Measurements from ENCODE around the gene KRT33A. TPM values are rescaled to one million over a fixed set of nuclear protein-coding genes. Genes with fewer than 3 reads are reported as not detected.

The KRT33A gene
- total RNA-seq, 1 experiment from 2014 or later, result not detected

DNA sequence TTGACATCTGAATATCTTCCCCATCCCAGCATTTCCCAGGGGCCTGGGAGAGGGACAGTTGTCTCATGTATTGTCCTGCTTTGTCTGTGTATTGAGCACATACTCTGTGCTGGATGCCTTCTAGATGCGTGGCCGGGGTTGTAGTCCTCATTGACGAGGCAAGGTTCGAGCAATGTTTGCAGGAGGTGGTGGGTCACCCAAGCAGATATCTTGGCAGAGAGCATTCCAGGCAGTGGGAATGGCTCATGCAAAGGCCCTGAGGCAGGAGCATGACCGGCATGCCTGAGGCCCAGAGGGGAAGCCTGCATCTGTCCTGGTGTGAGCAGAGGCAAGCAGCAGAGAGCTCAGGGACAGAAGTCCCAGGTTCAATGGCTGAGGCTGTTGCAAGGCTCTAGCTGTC lies 17.5 kb downstream of the KRT33A start:
- H3K9me2 ChIP-seq (ENCODE audit: insufficient read depth), result no peaks in the 10 kb centered on the region
- no peaks in the 10 kb centered on the region for H3K9me3 ChIP-seq (ENCODE audit: insufficient read depth, low read depth)
- peaks cover 20% of the 10 kb centered on the region for H3K4me1 ChIP-seq (replicated peaks; ENCODE audit: insufficient read depth)
- H2AFZ ChIP-seq, result no peak overlapping the region
- no peaks in the 10 kb centered on the region for H3K79me2 ChIP-seq (ENCODE audit: low read depth)
- H3K27me3 ChIP-seq (ENCODE audit: insufficient read depth, low read depth), result no peaks in the 10 kb centered on the region
- H3K4me2 ChIP-seq, result no peak overlapping the region
- no peak overlapping the region for H3K27ac ChIP-seq
- H3F3A ChIP-seq (ENCODE audit: insufficient read depth, low read depth), result no peaks in the 10 kb centered on the region
- POLR2A ChIA-PET (ENCODE audit: unreplicated experiment), result no interaction called here
- BruUV-seq (replicated peaks), result no TSS peak
- no peaks in the 10 kb centered on the region for H4K20me1 ChIP-seq (ENCODE audit: insufficient read depth)
- no peak for DNase-seq
- CTCF ChIA-PET, result no interaction called here
- H3K36me3 ChIP-seq (ENCODE audit: low read depth), result no peaks in the 10 kb centered on the region
- no peak overlapping the region for H3K4me3 ChIP-seq
- intact Hi-C loops (cut with micrococcal nuclease; ENCODE audit: unreplicated experiment), result no loop called here
- TF ChIP-seq EZH2 (IDR thresholded peaks at IDR 0.05; ENCODE audit: low read depth), result no peak
- TF ChIP-seq, protein P1, sequence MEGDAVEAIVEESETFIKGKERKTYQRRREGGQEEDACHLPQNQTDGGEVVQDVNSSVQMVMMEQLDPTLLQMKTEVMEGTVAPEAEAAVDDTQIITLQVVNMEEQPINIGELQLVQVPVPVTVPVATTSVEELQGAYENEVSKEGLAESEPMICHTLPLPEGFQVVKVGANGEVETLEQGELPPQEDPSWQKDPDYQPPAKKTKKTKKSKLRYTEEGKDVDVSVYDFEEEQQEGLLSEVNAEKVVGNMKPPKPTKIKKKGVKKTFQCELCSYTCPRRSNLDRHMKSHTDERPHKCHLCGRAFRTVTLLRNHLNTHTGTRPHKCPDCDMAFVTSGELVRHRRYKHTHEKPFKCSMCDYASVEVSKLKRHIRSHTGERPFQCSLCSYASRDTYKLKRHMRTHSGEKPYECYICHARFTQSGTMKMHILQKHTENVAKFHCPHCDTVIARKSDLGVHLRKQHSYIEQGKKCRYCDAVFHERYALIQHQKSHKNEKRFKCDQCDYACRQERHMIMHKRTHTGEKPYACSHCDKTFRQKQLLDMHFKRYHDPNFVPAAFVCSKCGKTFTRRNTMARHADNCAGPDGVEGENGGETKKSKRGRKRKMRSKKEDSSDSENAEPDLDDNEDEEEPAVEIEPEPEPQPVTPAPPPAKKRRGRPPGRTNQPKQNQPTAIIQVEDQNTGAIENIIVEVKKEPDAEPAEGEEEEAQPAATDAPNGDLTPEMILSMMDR (conservative IDR thresholded peaks at IDR 0.05), result no peak

DNA sequence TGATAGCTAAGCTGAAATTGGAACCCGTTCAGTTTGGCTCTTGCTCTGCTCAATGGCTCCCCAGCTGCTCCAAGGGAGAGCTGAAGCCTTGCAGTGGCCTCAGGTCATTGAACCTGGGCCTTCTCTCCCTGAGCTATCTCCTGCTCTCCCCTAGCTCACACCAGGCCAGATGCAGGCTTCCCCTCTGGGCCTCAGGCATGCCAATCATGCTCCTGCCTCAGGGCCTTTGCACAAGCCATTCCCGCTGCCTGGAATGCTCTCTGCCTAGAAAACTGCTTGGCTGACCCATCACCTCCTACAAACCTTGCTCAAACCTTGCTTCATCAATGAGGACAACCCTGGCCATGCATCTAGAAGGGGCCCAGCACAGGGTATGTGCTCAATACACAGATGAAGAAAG lies 18.4 kb downstream of the KRT33A start:
- intact Hi-C loops (cut with micrococcal nuclease; ENCODE audit: unreplicated experiment), result no loop called here
- ChIA-PET CTCF (no interaction called here), POLR2A (ENCODE audit: unreplicated experiment) (interaction anchor here (0.6 kb wide), 1 partner anchor 155 kb away, joined by 3 read pairs; no protein-coding TSS in a partner anchor)

DNA sequence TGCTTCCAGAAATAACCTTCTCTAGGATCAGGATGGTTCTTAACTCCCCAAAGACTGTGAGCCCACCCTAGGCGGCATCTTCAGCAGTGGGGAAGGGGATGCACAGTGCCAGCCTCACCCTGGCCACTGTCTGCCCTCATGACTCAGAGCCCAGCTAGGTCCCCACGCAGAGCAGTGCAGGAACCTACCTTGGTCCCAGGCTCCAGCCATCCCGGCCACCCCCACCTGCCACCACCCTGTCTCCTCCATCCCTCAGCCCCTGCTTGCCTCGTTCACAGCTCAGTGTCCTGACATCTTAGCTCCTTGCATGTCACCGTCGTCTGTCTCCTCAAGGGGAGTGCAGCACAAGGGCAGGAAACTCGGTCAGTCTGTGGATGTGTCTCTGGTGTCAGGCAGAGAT lies 19.0 kb downstream of the KRT33A start:
- TF ChIP-seq EZH2 (IDR thresholded peaks at IDR 0.05; ENCODE audit: low read depth), result no peak
- TF ChIP-seq, protein P1 (conservative IDR thresholded peaks at IDR 0.05), result no peak
- Histone ChIP-seq H4K20me1 (ENCODE audit: insufficient read depth) (no peaks in the 10 kb centered on the region), H3K9me2 (ENCODE audit: insufficient read depth) (no peaks in the 10 kb centered on the region), H3K27me3 (ENCODE audit: insufficient read depth, low read depth) (no peaks in the 10 kb centered on the region), H3F3A (ENCODE audit: insufficient read depth, low read depth) (no peaks in the 10 kb centered on the region), H3K4me3 (no peak overlapping the region), H2AFZ (no peak overlapping the region), H3K79me2 (ENCODE audit: low read depth) (no peaks in the 10 kb centered on the region), H3K27ac (no peak overlapping the region), H3K4me2 (no peak overlapping the region), H3K4me1 (replicated peaks; ENCODE audit: insufficient read depth) (peaks cover 17% of the 10 kb centered on the region), H3K36me3 (ENCODE audit: low read depth) (no peaks in the 10 kb centered on the region), H3K9me3 (ENCODE audit: insufficient read depth, low read depth) (no peaks in the 10 kb centered on the region)
- BruUV-seq (replicated peaks), result no TSS peak
- intact Hi-C loops (cut with micrococcal nuclease; ENCODE audit: unreplicated experiment), result no loop called here
- POLR2A ChIA-PET (ENCODE audit: unreplicated experiment), result interaction anchor here (0.6 to 0.7 kb wide), 2 partner anchors 154 to 512 kb away, joined by 3 read pairs; no protein-coding TSS in a partner anchor
- CTCF ChIA-PET, result interaction anchor here (0.6 kb wide), 1 partner anchor 132 kb away, joined by 3 read pairs; no protein-coding TSS in a partner anchor
- DNase-seq, result no peak

More for the DNA sequence above, 18.4 kb downstream of the KRT33A start:
- peaks cover 17% of the 10 kb centered on the region for H3K4me1 ChIP-seq (replicated peaks; ENCODE audit: insufficient read depth)
- no peaks in the 10 kb centered on the region for H3K79me2 ChIP-seq (ENCODE audit: low read depth)
- no peak overlapping the region for H3K4me3 ChIP-seq
- no peak overlapping the region for H2AFZ ChIP-seq
- no peak overlapping the region for H3K4me2 ChIP-seq
- no peaks in the 10 kb centered on the region for H3K9me2 ChIP-seq (ENCODE audit: insufficient read depth)
- DNase-seq, result no peak
- no peak overlapping the region for H3K27ac ChIP-seq
- no peaks in the 10 kb centered on the region for H3K36me3 ChIP-seq (ENCODE audit: low read depth)
- H4K20me1 ChIP-seq (ENCODE audit: insufficient read depth), result no peaks in the 10 kb centered on the region
- H3K9me3 ChIP-seq (ENCODE audit: insufficient read depth, low read depth), result no peaks in the 10 kb centered on the region
- no TSS peak for BruUV-seq (replicated peaks)
- TF ChIP-seq EZH2 (IDR thresholded peaks at IDR 0.05; ENCODE audit: low read depth), result no peak
- TF ChIP-seq, protein P1 (conservative IDR thresholded peaks at IDR 0.05), result no peak
- H3F3A ChIP-seq (ENCODE audit: insufficient read depth, low read depth), result no peaks in the 10 kb centered on the region
- no peaks in the 10 kb centered on the region for H3K27me3 ChIP-seq (ENCODE audit: insufficient read depth, low read depth)

All from PC-9 (cell line).